ENCODE results near the gene BGLAP. TPM values are rescaled to one million over a fixed set of nuclear protein-coding genes. Genes with fewer than 3 reads are reported as not detected.
A peak's percentile ranks its signal among the peaks of the same experiment; 100 is the strongest.

BGLAP gene
- polyA plus RNA-seq, 6 donors from 2014 or later: 1.1 TPM; not detected in 5

DNA sequence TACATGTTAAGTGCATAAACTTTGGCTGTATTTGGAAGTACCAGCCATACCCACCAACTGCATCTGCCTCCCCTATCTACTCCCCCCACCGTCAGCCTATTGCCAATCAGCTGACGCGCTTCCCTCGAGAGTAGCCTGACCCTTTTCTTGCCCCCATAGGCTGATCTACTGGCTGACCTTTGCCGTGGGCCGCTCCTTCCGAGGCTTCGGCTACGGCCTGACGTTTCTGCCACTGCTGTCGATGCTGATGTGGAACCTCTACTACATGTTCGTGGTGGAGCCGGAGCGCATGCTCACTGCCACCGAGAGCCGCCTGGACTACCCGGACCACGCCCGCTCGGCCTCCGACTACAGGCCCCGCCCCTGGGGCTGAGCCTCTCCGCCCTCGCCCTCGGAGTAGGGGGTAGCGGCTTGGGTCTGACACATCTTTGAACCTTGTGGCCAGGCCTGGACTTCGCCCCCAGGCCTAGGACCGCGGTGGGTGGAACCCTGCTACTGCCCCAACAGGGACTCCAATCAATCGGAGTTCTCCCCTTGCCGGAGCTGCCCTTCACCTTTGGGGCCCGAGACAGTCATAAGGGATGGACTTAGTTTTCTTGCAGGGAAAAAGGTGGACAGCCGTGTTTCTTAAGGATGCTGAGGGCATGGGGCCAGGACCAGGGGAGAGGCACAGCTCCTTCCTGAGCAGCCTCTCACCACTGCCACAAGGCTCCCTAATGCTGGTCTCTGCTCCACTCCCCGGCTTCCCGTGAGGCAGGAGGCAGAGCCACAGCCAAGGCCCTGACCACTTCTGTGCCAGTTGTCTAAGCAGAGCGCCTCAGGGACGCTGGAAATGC lies 49.5 kb downstream of the BGLAP start:
- Mint-ChIP-seq H3K36me3 (peaks cover 0 to 4% of the 10 kb centered on the region in 2 donors), H3K4me1 (peaks cover 20 to 33% (median 22%) of the 10 kb centered on the region in 3 donors), H3K27ac (peak overlapping the region in 4 of 6 donors; percentile 11 to 87 (median 74)), H3K4me3 (peak overlapping the region; percentile 44 to 86 (median 78)), H3K27me3 (no peaks in the 10 kb centered on the region), H3K9me3 (no peaks in the 10 kb centered on the region)
- peak; percentile 59 to 66 for ATAC-seq (ENCODE audit: low read depth in 2 of 2)
- DNase-seq: peak; percentile 14

Other genes starting within 250 kb of the BGLAP start
- gene SSR2, start 221.2 kb upstream of the BGLAP start, polyA plus RNA-seq (ENCODE audit: low read depth in 6 of 6): 100 to 1,000 TPM; 243 to 278 (median 256) TPM
- 1 to 10 TPM; 4.7 to 9.0 (median 6.1) TPM for gene UBQLN4, start 188.4 kb upstream of the BGLAP start, polyA plus RNA-seq (ENCODE audit: low read depth in 6 of 6)
- 100 to 1,000 TPM in 5 of 6 donors, 10 to 100 TPM in 1; 99.5 to 139 (median 114) TPM for gene LAMTOR2, start 187.4 kb upstream of the BGLAP start, polyA plus RNA-seq (ENCODE audit: low read depth in 6 of 6)
- gene RAB25, start 181.0 kb upstream of the BGLAP start, polyA plus RNA-seq (ENCODE audit: low read depth in 6 of 6): not detected
- gene MEX3A, start 159.7 kb upstream of the BGLAP start, polyA plus RNA-seq (ENCODE audit: low read depth in 6 of 6): under 1 TPM in 2 of 6 donors, not detected in 4; 0.05 to 0.13 TPM
- 1 to 10 TPM in 4 of 6 donors, under 1 TPM in 2; 0.33 to 3.0 (median 1.4) TPM for gene LMNA, start 127.5 kb upstream of the BGLAP start, polyA plus RNA-seq (ENCODE audit: low read depth in 6 of 6)
- gene SEMA4A, start 88.6 kb upstream of the BGLAP start, polyA plus RNA-seq (ENCODE audit: low read depth in 6 of 6): 10 to 100 TPM; 23.3 to 37.3 (median 29.5) TPM
- 10 to 100 TPM in 4 of 6 donors, 1 to 10 TPM in 1, not detected in 1; 9.3 to 16.8 (median 12.9) TPM for gene SLC25A44, start 48.1 kb upstream of the BGLAP start, polyA plus RNA-seq (ENCODE audit: low read depth in 6 of 6)
- gene PMF1, start 29.2 kb upstream of the BGLAP start, polyA plus RNA-seq (ENCODE audit: low read depth in 6 of 6): 100 to 1,000 TPM; 107 to 157 (median 115) TPM
- gene PAQR6, start 5.9 kb downstream of the BGLAP start, polyA plus RNA-seq (ENCODE audit: low read depth in 6 of 6): not detected
- 10 to 100 TPM in 5 of 6 donors, 1 to 10 TPM in 1; 8.3 to 30.9 (median 12.6) TPM for gene SMG5, start 40.6 kb downstream of the BGLAP start, polyA plus RNA-seq (ENCODE audit: low read depth in 6 of 6)
- 10 to 100 TPM in 3 of 6 donors, 1 to 10 TPM in 3; 6.9 to 13.0 (median 9.5) TPM for gene TMEM79, start 42.1 kb downstream of the BGLAP start, polyA plus RNA-seq (ENCODE audit: low read depth in 6 of 6)
- 10 to 100 TPM in 2 of 6 donors, 1 to 10 TPM in 4; 6.3 to 13.4 (median 8.9) TPM for gene GLMP, start 53.5 kb downstream of the BGLAP start, polyA plus RNA-seq (ENCODE audit: low read depth in 6 of 6)
- gene VHLL, start 57.1 kb downstream of the BGLAP start, polyA plus RNA-seq (ENCODE audit: low read depth in 6 of 6): not detected
- gene CCT3, start 96.1 kb downstream of the BGLAP start, polyA plus RNA-seq (ENCODE audit: low read depth in 6 of 6): 100 to 1,000 TPM; 161 to 293 (median 183) TPM
- 1 to 10 TPM in 1 of 6 donors, not detected in 5; 1.2 TPM for gene TSACC, start 96.3 kb downstream of the BGLAP start, polyA plus RNA-seq (ENCODE audit: low read depth in 6 of 6)
- gene RHBG, start 127.0 kb downstream of the BGLAP start, polyA plus RNA-seq (ENCODE audit: low read depth in 6 of 6): not detected

All from naive B cell (primary cell).